Measurements from ENCODE around the gene PDS5B.
A peak's percentile ranks its signal among the peaks of the same experiment; 100 is the strongest.

The PDS5B gene

GRCh38 chr13:32629866-32630265 is 43.6 kb downstream of the PDS5B start:
- DNase-seq: no peak
- TF ChIP-seq, protein P1, sequence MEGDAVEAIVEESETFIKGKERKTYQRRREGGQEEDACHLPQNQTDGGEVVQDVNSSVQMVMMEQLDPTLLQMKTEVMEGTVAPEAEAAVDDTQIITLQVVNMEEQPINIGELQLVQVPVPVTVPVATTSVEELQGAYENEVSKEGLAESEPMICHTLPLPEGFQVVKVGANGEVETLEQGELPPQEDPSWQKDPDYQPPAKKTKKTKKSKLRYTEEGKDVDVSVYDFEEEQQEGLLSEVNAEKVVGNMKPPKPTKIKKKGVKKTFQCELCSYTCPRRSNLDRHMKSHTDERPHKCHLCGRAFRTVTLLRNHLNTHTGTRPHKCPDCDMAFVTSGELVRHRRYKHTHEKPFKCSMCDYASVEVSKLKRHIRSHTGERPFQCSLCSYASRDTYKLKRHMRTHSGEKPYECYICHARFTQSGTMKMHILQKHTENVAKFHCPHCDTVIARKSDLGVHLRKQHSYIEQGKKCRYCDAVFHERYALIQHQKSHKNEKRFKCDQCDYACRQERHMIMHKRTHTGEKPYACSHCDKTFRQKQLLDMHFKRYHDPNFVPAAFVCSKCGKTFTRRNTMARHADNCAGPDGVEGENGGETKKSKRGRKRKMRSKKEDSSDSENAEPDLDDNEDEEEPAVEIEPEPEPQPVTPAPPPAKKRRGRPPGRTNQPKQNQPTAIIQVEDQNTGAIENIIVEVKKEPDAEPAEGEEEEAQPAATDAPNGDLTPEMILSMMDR (IDR thresholded peaks at IDR 0.05; ENCODE audit: low read depth, low read length, missing control alignments): no peak
- H3K27me3 ChIP-seq (replicated peaks): no peaks in the 10 kb centered on the region
- in situ Hi-C loops (cut with HindIII; ENCODE audit: low pct_ligation_motif_present, low sequenced_read_pairs): no loop called here
- H3K4me3 ChIP-seq (ENCODE audit: low read depth, low read length): no peak overlapping the region
- no peaks in the 10 kb centered on the region for H3K36me3 ChIP-seq (replicated peaks)
- H3K27ac ChIP-seq: no peak overlapping the region

GRCh38 chr13:32632343-32632909 is 46.2 kb downstream of the PDS5B start:
- no peak for DNase-seq
- no peaks in the 10 kb centered on the region for H3K27me3 ChIP-seq (replicated peaks)
- TF ChIP-seq, protein P1 (IDR thresholded peaks at IDR 0.05; ENCODE audit: low read depth, low read length, missing control alignments): no peak
- no peak overlapping the region for H3K4me3 ChIP-seq (ENCODE audit: low read depth, low read length)
- H3K36me3 ChIP-seq (replicated peaks): no peaks in the 10 kb centered on the region
- no peak overlapping the region for H3K27ac ChIP-seq
- in situ Hi-C loops (cut with HindIII; ENCODE audit: low pct_ligation_motif_present, low sequenced_read_pairs): no loop called here

DNA sequence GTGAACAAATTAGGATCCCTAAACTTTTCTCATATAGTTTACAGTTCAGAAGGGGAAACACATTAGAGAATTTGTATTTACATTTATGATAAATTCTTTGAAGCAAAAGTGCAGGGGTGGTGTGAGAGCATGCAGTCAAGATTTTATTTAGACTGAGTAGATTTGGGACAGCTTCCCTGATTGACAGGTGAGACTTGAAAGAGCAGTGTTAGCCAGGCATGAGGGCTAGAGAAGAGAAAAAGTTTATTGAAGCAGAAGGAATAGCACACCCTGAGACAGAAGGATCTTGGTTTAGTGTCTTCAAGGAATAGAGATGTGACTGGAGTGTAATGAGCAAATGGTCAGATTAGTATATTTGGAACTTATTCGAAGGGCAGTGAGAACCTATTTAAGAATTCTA is 50.5 kb downstream of the PDS5B start:
- in situ Hi-C loops (cut with HindIII; ENCODE audit: low pct_ligation_motif_present, low sequenced_read_pairs): no loop called here
- H3K27me3 ChIP-seq (replicated peaks): no peaks in the 10 kb centered on the region
- no peak overlapping the region for H3K27ac ChIP-seq
- no peak for DNase-seq
- TF ChIP-seq, protein P1 (IDR thresholded peaks at IDR 0.05; ENCODE audit: low read depth, low read length, missing control alignments): no peak
- H3K4me3 ChIP-seq (ENCODE audit: low read depth, low read length): no peak overlapping the region
- no peaks in the 10 kb centered on the region for H3K36me3 ChIP-seq (replicated peaks)

- TF ChIP-seq, protein P1 (IDR thresholded peaks at IDR 0.05; ENCODE audit: low read depth, low read length, missing control alignments): no peak
- H3K27ac ChIP-seq: no peak overlapping the region
- no peaks in the 10 kb centered on the region for H3K36me3 ChIP-seq (replicated peaks)
- H3K27me3 ChIP-seq (replicated peaks): no peaks in the 10 kb centered on the region
- no peak for DNase-seq
- in situ Hi-C loops (cut with HindIII; ENCODE audit: low pct_ligation_motif_present, low sequenced_read_pairs): no loop called here
- no peak overlapping the region for H3K4me3 ChIP-seq (ENCODE audit: low read depth, low read length)
Observed at GRCh38 chr13:32638739-32639138, 52.5 kb downstream of the PDS5B start.

DNA sequence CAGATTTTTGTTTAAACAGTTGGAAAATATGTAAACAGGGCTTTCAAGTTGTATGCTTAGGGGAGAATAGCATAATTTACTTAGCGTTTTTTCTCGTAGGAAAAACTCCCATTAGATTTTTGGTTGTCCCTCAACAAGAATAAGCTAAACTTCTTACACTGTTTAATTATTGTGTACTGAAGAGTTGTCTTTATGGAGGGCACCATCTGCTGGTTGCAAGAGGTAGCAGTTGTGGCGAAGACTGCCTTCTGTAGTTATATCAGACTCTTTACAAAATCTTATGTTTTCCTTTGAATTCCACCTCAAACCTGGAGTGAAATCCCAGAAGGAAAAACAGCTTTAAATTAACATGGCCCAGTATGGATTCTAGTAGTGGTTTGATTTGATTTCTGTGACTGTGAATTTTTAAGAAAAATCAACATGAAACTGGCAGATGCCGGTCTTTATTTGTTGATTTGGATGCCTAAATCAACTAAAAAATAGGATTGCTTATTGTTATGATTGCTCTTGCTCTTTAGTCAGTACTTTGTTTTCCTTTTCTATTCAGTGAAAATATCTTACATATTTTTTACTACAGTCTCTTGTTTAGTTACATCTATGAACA is 53.4 kb downstream of the PDS5B start:
- no peaks in the 10 kb centered on the region for H3K27me3 ChIP-seq (replicated peaks)

More for the DNA sequence above, 53.4 kb downstream of the PDS5B start:
- no peaks in the 10 kb centered on the region for H3K36me3 ChIP-seq (replicated peaks)
- TF ChIP-seq, protein P1 (IDR thresholded peaks at IDR 0.05; ENCODE audit: low read depth, low read length, missing control alignments): peak; percentile 87
- H3K4me3 ChIP-seq (ENCODE audit: low read depth, low read length): no peak overlapping the region
- in situ Hi-C loops (cut with HindIII; ENCODE audit: low pct_ligation_motif_present, low sequenced_read_pairs): no loop called here
- peak; percentile 72 for DNase-seq
- no peak overlapping the region for H3K27ac ChIP-seq

Measured in brain microvascular endothelial cell (primary cell).